ENCODE measurements around the gene MED12L.

DNA sequence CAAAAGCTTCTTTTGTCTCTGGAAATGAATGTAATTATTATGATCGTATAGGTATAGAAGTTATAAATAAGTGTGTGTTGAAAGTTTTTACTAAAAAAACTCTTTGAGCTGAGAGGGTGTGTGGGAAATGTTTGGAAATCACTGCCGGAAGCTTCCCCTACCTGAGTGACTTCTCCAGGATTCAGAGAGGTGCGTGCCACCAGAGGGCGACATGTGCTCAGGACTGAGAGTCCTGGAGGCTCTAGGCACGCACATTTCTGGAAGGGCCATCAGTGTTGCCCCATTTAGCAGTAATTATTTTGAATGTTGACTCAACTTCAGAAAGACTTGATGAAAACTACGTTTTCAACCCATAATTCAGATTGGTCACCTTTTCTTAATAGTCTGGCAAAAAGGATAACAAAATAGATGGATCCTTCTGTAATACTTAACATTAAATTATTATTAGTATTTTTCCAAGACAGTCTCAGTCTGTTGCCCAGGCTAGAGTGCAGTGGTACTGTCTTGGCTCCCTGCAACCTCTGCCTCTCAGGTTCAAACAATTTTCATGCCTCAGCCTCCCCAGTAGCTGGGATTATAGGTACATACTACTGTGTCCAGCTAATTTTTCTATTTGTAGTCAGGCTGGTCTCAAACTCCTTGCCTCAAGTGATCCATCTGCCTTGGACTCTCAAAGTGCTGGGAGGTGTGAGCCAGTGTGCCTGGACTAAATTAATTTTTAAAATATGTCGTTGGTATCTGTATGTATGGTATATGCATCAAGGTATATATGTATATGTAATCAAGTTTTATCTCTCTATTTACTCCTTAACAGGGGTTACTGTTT is 83.0 kb downstream of the MED12L start:
- TF ChIP-seq, protein P1, sequence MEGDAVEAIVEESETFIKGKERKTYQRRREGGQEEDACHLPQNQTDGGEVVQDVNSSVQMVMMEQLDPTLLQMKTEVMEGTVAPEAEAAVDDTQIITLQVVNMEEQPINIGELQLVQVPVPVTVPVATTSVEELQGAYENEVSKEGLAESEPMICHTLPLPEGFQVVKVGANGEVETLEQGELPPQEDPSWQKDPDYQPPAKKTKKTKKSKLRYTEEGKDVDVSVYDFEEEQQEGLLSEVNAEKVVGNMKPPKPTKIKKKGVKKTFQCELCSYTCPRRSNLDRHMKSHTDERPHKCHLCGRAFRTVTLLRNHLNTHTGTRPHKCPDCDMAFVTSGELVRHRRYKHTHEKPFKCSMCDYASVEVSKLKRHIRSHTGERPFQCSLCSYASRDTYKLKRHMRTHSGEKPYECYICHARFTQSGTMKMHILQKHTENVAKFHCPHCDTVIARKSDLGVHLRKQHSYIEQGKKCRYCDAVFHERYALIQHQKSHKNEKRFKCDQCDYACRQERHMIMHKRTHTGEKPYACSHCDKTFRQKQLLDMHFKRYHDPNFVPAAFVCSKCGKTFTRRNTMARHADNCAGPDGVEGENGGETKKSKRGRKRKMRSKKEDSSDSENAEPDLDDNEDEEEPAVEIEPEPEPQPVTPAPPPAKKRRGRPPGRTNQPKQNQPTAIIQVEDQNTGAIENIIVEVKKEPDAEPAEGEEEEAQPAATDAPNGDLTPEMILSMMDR (tag by site-specific recombination; IDR thresholded peaks at IDR 0.05), result peak; percentile 46; the same call in 1 of the 2 replicates
- TF ChIP-seq ZNF311 (tag by site-specific recombination; IDR thresholded peaks at IDR 0.05; ENCODE audit: borderline replicate concordance), result no peak

All from HEK293 (cell line).